Measurements from ENCODE around the gene GOLGA6B. TPM values are rescaled to one million over a fixed set of nuclear protein-coding genes. Genes with fewer than 3 reads are reported as not detected.

The GOLGA6B gene
- polyA plus RNA-seq, 3 donors = 0.04 TPM; not detected in 2

DNA sequence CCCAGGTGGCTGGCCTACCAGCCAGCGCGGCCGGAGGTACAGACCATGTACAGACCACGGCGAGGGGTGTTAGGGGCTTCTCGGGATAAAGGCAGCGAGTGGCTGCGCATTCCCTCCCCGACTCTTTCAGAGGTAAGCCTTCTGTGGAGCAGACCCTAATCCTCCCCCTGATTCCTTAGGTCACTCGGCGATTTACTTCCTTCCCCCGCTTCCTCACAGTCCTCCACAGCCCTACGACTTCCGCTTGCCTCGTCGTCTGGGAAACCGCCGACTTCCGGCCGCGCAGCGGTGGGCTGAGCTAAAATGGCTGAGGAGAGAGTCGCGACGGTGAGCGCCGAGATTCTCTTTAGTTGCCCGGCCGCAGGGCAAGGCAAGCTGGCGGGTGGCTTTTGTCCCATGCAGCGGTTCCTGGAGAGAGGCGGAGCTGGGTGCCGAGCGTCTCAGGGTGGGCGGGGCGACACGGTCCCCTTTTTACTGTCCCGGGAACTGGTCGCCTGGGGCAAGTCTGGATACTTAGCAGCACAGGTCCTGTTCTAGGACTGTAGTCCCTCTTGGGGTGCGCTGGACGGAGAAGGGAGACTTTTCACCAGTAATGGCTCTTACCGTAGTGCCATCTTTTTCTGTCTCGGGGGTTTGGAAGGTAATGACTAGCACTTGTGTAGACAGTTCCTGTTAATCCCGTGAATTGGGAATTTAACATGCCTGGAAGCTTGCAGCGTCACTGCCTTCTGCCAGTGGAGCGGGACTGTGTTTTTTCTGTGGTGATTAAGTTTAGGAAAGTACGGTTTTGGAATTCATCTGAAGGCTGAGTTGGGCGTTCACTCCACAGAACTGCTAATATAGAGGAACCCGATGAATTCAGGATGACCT lies 31.7 kb downstream of the GOLGA6B start, which contains the start of the genes BBS4 and HIGD2B:
Gene BBS4 (plus strand): TSS at position 283 of the 870 bp plus-strand sequence. CDS start 21 bp downstream, at position 304.
Gene HIGD2B (minus strand): TSS at position 258 of the 870 bp plus-strand sequence. CDS start 9,808 bp downstream, outside the sequence.
- intact Hi-C loops (cut with micrococcal nuclease) = no loop called here
- peak within 1 kb of the TSS; percentile 92 to 96 (median 94) for H3K27ac Mint-ChIP-seq
- under 1% methylated on average over 38 of the region's 49 CpGs for WGBS (ENCODE audit: insufficient coverage)

DNA sequence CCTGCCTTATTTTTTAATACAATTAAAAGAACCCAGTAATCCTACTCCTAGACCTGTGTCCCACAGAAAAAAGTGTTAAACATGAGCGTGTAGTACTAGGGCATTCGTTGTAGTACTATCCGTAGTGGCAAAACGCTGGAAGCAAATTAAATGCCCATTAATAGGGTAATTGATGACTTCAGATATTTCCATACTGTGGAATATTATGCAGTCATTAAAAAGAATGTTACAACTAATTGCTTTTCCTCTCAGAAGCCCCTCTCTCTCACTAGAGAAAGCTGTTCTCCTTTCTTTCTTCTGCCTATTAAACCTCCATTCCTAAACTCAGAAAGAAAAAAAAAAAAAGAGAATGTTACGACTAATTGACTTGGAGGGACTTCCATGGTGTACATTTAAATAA lies 34.2 kb downstream of the GOLGA6B start:
- H3K36me3 ChIP-seq (replicated peaks in 1 of 2; ENCODE audit: control insufficient read depth in 1 of 2, insufficient read depth in 2 of 2, low read length in 2 of 2) = no peaks in the 10 kb centered on the region
- H3K4me1 Mint-ChIP-seq = peaks cover 12% of the 10 kb centered on the region
- no peaks in the 10 kb centered on the region for H3K79me2 ChIP-seq (ENCODE audit: insufficient read depth, low read length)
- H2AFZ ChIP-seq (ENCODE audit: insufficient read depth, low read depth, low read length, poor library complexity, severe bottlenecking) = no peak overlapping the region
- no peaks in the 10 kb centered on the region for H3K9me3 Mint-ChIP-seq
- TF ChIP-seq, protein P1, sequence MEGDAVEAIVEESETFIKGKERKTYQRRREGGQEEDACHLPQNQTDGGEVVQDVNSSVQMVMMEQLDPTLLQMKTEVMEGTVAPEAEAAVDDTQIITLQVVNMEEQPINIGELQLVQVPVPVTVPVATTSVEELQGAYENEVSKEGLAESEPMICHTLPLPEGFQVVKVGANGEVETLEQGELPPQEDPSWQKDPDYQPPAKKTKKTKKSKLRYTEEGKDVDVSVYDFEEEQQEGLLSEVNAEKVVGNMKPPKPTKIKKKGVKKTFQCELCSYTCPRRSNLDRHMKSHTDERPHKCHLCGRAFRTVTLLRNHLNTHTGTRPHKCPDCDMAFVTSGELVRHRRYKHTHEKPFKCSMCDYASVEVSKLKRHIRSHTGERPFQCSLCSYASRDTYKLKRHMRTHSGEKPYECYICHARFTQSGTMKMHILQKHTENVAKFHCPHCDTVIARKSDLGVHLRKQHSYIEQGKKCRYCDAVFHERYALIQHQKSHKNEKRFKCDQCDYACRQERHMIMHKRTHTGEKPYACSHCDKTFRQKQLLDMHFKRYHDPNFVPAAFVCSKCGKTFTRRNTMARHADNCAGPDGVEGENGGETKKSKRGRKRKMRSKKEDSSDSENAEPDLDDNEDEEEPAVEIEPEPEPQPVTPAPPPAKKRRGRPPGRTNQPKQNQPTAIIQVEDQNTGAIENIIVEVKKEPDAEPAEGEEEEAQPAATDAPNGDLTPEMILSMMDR (IDR thresholded peaks at IDR 0.05) = no peak
- no peak overlapping the region for H3K4me3 Mint-ChIP-seq
- H3K4me2 ChIP-seq (replicated peaks; ENCODE audit: extremely low read depth, low read length, poor library complexity, severe bottlenecking) = no peak overlapping the region
- no peak for DNase-seq
- H3K9me3 ChIP-seq (replicated peaks in 1 of 2; ENCODE audit: control insufficient read depth in 1 of 2, insufficient read depth in 1 of 2, low read length in 2 of 2) = no peaks in the 10 kb centered on the region
- no peak overlapping the region for H3K9ac ChIP-seq (ENCODE audit: insufficient read depth, low read length, poor library complexity, severe bottlenecking)
- H4K20me1 ChIP-seq (ENCODE audit: insufficient read depth, low read length) = no peaks in the 10 kb centered on the region
- intact Hi-C loops (cut with micrococcal nuclease) = no loop called here
- H3K36me3 Mint-ChIP-seq = no peaks in the 10 kb centered on the region
- peaks cover 0 to 2% (median 0%) of the 10 kb centered on the region in 3 donors for H3K27me3 Mint-ChIP-seq (ENCODE audit: low read depth in 3 of 3)
- H3K27ac Mint-ChIP-seq = no peak overlapping the region
- H3K27me3 ChIP-seq (ENCODE audit: control insufficient read depth in 2 of 2, insufficient read depth in 2 of 2, low read length in 2 of 2) = no peaks in the 10 kb centered on the region
- H3K4me3 ChIP-seq (replicated peaks in 1 of 3; ENCODE audit: low read depth in 2 of 3, low read length in 3 of 3) = no peak overlapping the region
- WGBS (ENCODE audit: insufficient coverage) = no CpG with 5 or more reads among the region's 5 CpGs
- no peak overlapping the region for H3K27ac ChIP-seq (ENCODE audit: low read depth in 1 of 2, low read length in 2 of 2)
- H3K4me1 ChIP-seq (ENCODE audit: control insufficient read depth in 1 of 2, insufficient read depth in 2 of 2, low read length in 2 of 2) = peaks cover 14 to 15% of the 10 kb centered on the region in 2 donors

More for the DNA sequence above, 31.7 kb downstream of the GOLGA6B start, which contains the start of the genes BBS4 and HIGD2B:
- peaks cover 14 to 15% of the 10 kb centered on the region in 2 donors for H3K4me1 ChIP-seq (ENCODE audit: control insufficient read depth in 1 of 2, insufficient read depth in 2 of 2, low read length in 2 of 2)
- no peaks in the 10 kb centered on the region for H3K27me3 ChIP-seq (ENCODE audit: control insufficient read depth in 2 of 2, insufficient read depth in 2 of 2, low read length in 2 of 2)
- H3K4me3 Mint-ChIP-seq = peak within 1 kb of the TSS; percentile 98 to 99
- TF ChIP-seq, protein P1 (IDR thresholded peaks at IDR 0.05) = no peak
- no peaks in the 10 kb centered on the region for H3K9me3 Mint-ChIP-seq
- H3K27ac ChIP-seq (ENCODE audit: low read depth in 1 of 2, low read length in 2 of 2) = peak within 1 kb of the TSS; percentile 71 to 76
- H3K4me2 ChIP-seq (replicated peaks; ENCODE audit: extremely low read depth, low read length, poor library complexity, severe bottlenecking) = peak within 1 kb of the TSS; percentile 98
- H3K9ac ChIP-seq (ENCODE audit: insufficient read depth, low read length, poor library complexity, severe bottlenecking) = peak within 1 kb of the TSS; percentile 67
- H3K36me3 ChIP-seq (replicated peaks in 1 of 2; ENCODE audit: control insufficient read depth in 1 of 2, insufficient read depth in 2 of 2, low read length in 2 of 2) = no peaks in the 10 kb centered on the region
- H3K4me1 Mint-ChIP-seq = peaks cover 12% of the 10 kb centered on the region
- peak within 1 kb of the TSS; percentile 94 for H2AFZ ChIP-seq (ENCODE audit: insufficient read depth, low read depth, low read length, poor library complexity, severe bottlenecking)
- H3K4me3 ChIP-seq (replicated peaks in 1 of 3; ENCODE audit: low read depth in 2 of 3, low read length in 3 of 3) = peak within 1 kb of the TSS; percentile 75 to 93 (median 90)
- H3K36me3 Mint-ChIP-seq = no peaks in the 10 kb centered on the region
- DNase-seq = peak; percentile 80 to 87 (median 87)
- H3K79me2 ChIP-seq (ENCODE audit: insufficient read depth, low read length) = no peaks in the 10 kb centered on the region
- peaks cover 0 to 2% (median 0%) of the 10 kb centered on the region in 3 donors for H3K27me3 Mint-ChIP-seq (ENCODE audit: low read depth in 3 of 3)
- no peaks in the 10 kb centered on the region for H3K9me3 ChIP-seq (replicated peaks in 1 of 2; ENCODE audit: control insufficient read depth in 1 of 2, insufficient read depth in 1 of 2, low read length in 2 of 2)
- H4K20me1 ChIP-seq (ENCODE audit: insufficient read depth, low read length) = no peaks in the 10 kb centered on the region

Data from CD14-positive monocyte (primary cell).